Stimulated activated naive CD4-positive, alpha-beta T cell treated with Interleukin-2 at 50 U/mL for 16 hours (primary cell): ENCODE data around the gene PFKFB1.

Experiments
- DNase-seq: peaks from one replicate; lab custom pipeline; 2025; lab: John Stamatoyannopoulos, UW

PFKFB1 gene

GRCh38 chrX:54994099-54994498 lies at the start of gene PFKFB1:
Gene PFKFB1, minus strand, starts transcription at chrX:54994188. Its CDS starts 181 bp downstream, at chrX:54994007.
- no peak for DNase-seq

- no peak for DNase-seq
Observed at GRCh38 chrX:55041514-55041913, 47.5 kb upstream of the PFKFB1 start.

- DNase-seq, result no peak
Observed at GRCh38 chrX:55039471-55039870, 45.5 kb upstream of the PFKFB1 start.

- DNase-seq, result no peak
Observed at GRCh38 chrX:55033429-55033828, 39.4 kb upstream of the PFKFB1 start.

GRCh38 chrX:55030271-55031205 lies 36.5 kb upstream of the PFKFB1 start, which contains the start of gene ALAS2:
Gene ALAS2, minus strand, starts transcription at chrX:55030977. Its CDS starts 4,977 bp downstream, at chrX:55026000.
- no peak for DNase-seq

- no peak for DNase-seq
Observed at GRCh38 chrX:55029291-55029690, 35.3 kb upstream of the PFKFB1 start.

GRCh38 chrX:55028611-55029010 lies 34.6 kb upstream of the PFKFB1 start:
- DNase-seq, result no peak

GRCh38 chrX:55028040-55028439 lies 34.1 kb upstream of the PFKFB1 start:
- DNase-seq, result no peak

GRCh38 chrX:55026840-55027239 lies 32.9 kb upstream of the PFKFB1 start:
- DNase-seq, result no peak

- DNase-seq, result no peak
Observed at GRCh38 chrX:55026143-55026542, 32.2 kb upstream of the PFKFB1 start.

GRCh38 chrX:55014897-55015299 lies 20.9 kb upstream of the PFKFB1 start:
- no peak for DNase-seq

GRCh38 chrX:55011294-55011693 lies 17.3 kb upstream of the PFKFB1 start:
- DNase-seq, result no peak

GRCh38 chrX:55008571-55009358 lies 14.8 kb upstream of the PFKFB1 start:
- no peak for DNase-seq

- DNase-seq, result no peak
Observed at GRCh38 chrX:55007656-55008055, 13.7 kb upstream of the PFKFB1 start.

- no peak for DNase-seq
Observed at GRCh38 chrX:55006827-55007621, 13.0 kb upstream of the PFKFB1 start.

GRCh38 chrX:55005256-55005655 lies 11.3 kb upstream of the PFKFB1 start:
- no peak for DNase-seq

- no peak for DNase-seq
Observed at GRCh38 chrX:55004231-55004630, 10.2 kb upstream of the PFKFB1 start.

GRCh38 chrX:54999717-55000598 lies 6.0 kb upstream of the PFKFB1 start, which contains the start of gene APEX2:
Gene APEX2, plus strand, starts transcription at chrX:55000363. Its CDS starts 60 bp downstream, at chrX:55000423.
- DNase-seq, result peak; percentile 85

- DNase-seq, result no peak
Observed at GRCh38 chrX:54995621-54996020, 1.6 kb upstream of the PFKFB1 start.

GRCh38 chrX:54994668-54995351 lies 822 bp upstream of the PFKFB1 start:
- no peak for DNase-seq
